IPS DF 4.7 (cell line): ENCODE results near the gene SCTR.

Experiments
- DNase-seq: peaks from one replicate; pipeline ENCODE4 v3.0.0-alpha.2; 2013; ENCODE audit warnings: low spot score; ENCODE audit errors: extremely low read depth

Gene SCTR

GRCh38 chr2:119448427-119449141 is 75.7 kb downstream of the SCTR start:
- DNase-seq: no peak

GRCh38 chr2:119446037-119446436 is 78.2 kb downstream of the SCTR start:
- DNase-seq: no peak

DNA sequence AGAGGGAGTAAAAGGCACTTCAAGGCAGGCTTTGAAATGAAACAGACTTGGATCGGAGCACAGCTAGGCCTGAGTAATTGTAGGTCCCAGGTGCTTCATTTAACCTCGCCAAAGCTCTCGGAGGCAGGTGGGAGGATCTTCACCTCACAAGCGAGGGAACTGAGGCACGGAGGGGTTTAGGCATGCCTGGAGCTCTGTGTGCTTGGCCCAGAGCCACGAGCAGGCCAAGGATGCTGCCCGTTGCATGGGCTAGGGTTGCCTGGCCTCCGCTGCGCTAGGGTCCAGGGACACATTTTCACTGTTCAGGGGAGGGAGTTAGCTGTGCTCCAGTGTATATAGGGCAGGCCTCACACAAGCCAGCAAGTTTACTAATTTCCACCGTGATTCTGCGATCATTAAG is 81.4 kb downstream of the SCTR start:
- no peak for DNase-seq

DNA sequence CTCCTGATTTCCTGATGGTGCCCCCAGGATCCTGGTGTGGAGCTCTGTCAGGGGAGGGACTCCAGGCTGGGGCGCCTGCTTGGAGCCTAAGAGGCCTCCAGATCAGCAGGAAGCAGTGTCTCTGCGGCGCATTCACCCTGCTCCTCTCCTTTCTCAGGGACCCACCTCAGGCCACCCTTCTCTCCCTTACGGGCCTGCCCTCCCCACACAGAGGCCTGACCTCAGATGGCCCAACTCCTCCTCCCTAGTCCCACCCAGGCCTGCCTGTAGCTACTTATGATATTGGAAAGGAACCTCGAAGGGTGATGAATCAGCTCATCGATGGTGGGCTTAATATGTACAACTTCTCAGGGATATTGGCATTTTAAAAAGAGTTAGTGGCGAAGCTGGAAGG is 82.1 kb downstream of the SCTR start:
- no peak for DNase-seq

DNA sequence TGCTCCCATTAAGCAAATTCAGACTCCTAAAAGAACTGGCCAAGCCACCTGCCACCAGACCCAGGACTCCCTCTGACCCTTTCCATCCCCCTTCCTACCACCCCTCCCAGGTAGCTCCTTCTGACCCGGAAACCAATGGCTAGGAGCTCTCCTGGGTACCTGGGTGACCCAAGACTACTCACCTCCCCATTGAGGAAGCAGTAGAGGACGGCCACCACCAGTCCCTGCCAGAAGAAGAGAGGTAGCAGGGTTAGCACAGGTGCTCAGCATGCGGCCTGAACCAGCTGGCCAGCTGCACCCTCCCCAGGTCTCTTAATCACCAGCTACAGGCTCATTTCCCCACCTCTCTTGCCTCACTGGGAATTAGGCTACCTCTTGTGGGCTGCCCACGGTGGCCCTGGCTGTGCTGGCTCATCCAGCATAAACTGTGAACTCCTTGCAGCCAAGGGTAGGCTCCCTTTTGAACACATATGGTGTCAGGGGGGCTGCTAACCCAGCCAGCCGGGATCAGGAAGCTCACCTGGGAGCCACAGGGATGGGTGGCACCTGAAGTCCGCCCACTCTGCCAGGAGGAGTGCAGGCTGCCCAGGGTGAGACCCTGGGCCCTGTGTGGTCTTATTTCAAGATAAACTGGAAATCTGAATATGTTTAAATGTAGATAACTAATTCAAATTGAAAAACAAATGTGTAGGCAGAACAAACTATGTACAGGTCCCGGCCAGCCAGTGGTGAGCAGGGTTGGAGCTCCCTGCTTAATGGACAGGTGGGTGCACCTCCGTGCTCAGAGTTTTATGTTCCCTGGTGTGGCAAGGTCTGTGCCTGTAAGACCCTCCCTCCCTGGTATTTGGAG is 82.7 kb downstream of the SCTR start:
- no peak for DNase-seq

DNA sequence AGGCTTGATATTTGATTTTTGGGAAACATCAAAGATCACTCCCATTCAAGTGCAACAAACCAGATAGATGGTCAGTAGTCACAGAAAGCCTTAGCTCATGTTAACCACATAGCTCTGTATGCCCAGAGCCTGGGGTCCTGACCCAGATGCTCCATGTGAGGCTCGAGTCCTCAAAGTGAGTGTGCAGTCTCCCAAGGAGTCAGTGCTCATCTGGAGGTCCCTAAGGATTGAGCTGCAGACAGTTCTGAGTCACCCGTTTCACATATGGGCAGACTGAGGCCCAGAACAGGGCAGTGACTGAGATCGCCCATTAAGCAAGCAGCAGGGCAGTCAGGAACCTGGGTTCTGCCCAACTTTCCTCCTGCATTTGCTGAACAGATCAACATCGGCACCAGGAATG is 83.4 kb downstream of the SCTR start:
- DNase-seq: no peak

- no peak for DNase-seq
These were observed 83.8 kb downstream of the SCTR start for GRCh38 chr2:119440501-119440870.

DNA sequence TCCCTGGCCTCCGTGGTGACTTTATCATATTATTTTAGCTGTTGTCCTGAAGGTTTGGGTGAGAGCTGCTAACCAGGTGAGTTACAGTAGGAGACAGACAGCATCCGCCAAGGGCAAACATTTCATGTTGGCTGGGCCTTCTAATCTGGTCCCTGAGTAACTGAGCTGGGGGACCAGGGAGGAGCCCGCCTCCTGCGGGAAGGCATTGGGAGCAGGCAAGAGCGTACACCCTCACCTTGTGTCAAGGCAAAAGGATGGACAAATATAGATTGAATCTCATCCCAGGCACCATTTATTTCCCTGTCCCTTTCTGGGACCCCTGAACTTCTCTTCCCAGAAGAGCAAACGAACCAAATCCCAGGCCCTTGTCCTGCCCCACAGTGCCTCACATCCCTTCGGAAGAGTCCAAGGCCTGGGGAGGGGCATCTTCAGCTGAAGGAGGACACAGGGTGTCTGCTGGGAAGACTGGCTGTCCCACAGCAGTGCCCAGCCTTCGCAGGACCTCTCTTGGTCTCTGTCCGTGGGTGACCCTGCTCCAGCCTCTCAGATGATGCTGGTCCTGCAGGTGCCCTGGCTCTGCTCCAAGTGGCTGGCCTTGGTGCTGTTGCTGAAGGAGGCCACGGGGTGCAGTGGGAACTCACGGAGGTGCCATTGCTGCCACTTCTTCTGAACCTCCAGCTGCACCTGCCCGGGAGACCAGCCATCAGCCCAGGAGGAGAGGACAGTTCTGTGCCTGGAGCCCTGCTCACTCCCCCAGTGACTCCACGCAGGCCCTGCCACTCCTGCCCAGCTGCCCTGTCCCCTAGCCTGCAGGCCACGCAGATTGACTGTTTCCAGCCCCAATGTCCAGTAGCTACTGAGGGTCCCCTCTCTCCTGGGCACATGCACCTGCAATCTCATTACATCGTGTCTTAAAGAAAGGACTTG is 84.4 kb downstream of the SCTR start:
- no peak for DNase-seq

DNA sequence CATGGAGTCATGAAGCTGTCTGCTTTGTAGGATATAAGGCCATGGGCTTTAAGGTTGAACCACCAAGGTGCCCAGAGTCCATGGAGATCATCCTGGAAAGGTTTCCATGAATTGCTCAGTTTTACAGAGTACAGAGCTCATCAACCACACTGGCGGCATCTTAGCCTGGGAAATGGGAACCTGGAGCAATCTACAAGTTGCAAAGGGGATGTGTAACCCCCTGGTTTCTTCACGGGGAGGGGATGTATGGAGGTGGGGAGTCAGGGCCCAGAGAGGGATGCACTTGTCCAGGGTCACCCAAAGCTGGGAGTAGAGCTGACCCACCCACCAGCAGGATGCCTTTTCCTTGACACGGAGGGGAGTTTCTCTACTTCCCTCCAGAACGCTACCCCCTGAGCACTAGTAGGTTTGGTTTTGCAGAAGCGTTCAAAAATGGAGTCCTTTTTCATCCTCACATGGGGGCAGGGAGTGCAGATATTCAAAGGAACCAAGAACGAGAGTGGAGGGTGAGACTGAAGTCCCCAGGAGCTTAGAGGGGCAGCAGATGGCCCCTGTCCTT is 85.5 kb downstream of the SCTR start:
- no peak for DNase-seq

DNA sequence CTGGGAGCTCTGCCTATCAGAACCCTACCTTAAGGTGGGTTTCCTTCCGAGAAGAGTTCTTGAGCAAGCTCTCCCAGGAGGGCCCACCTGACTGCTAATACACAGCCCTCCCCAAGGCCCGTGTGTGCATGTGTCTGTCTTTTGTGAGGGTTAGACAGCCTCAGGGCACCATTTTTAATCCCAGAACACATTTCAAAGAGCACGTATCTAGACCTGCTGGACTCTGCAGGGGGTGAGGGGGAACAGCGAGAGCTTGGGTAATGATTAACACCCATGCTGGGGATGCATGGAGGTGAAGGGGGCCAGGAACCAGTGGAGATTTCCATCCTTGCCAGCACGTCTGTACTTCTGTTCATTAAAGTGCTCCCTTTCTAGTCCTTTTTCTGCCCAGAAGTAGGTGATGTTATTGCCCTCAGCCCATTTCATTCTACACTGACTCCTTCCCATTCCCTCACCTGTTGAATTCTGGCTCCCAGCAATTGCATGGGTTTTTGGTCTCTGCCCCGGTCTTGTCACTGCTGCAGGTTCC is 86.1 kb downstream of the SCTR start:
- DNase-seq: no peak

DNA sequence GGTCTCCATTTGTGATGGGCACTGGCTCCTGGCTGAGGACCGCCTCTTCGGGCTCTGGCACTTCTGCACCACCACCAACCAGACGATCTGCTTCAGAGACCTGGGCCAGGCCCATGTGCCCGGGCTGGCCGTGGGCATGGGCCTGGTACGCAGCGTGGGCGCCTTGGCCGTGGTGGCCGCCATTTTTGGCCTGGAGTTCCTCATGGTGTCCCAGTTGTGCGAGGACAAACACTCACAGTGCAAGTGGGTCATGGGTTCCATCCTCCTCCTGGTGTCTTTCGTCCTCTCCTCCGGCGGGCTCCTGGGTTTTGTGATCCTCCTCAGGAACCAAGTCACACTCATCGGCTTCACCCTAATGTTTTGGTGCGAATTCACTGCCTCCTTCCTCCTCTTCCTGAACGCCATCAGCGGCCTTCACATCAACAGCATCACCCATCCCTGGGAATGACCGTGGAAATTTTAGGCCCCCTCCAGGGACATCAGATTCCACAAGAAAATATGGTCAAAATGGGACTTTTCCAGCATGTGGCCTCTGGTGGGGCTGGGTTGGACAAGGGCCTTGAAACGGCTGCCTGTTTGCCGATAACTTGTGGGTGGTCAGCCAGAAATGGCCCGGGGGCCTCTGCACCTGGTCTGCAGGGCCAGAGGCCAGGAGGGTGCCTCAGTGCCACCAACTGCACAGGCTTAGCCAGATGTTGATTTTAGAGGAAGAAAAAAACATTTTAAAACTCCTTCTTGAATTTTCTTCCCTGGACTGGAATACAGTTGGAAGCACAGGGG is 87.1 kb downstream of the SCTR start:
- no peak for DNase-seq

DNA sequence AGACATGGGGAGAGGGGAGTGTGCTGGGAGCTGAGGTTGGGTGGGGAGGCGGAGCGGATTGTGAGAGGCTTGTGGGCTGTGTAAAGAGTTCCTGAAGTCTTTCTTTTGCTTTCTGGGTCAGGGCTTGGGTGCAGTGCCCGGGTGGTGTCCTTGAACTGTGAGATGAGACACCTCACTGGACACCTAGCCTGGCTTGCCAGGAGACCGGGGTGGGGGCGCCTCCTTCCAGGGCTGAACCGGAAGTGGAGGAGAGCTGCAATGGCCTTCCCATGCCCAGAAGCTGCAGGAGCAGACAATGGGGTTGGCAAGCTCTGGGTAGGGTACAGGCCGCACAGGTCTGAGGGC is 88.4 kb downstream of the SCTR start:
- no peak for DNase-seq

DNA sequence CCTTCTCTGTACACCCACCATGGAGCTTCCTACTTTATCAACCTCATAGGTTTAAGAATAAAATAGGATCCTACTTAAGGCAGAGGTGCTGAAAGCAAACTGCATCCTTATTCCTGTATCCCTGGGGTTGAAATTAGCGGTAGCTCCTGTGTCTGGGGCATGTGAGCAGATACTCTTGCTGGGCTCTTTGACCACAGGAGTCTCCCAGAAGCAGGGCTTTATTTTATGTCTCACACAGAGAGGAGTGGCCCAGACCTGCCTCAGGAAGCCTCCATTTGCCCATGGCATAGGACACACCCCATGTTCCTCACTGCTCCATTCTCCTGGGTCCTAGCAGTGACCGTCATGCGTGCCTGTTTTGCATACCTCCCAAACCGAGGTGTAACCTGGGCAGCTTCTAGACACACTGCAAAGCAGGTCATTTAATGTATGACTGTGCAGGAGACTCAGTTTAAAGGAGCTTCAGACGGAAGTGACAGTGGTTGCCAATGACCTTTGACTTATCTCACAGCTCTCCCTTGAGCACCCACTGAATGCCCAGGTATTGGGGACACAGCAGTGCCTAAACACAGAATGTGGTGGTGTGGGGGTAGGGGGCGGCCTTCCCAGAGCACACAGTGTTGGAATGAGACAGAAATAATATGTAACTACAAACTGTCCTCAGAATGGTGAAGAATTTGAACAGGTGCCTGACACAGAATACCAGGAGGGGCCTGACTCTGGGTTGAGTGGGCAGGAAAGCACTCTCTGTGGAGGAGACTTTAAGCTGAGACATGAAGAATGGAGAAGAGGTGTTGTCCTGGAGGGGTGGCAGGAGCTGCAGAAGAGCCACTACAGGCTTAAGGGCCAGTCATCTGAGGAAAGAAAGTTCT is 89.0 kb downstream of the SCTR start:
- no peak for DNase-seq

- no peak for DNase-seq
These were observed 89.6 kb downstream of the SCTR start for GRCh38 chr2:119434664-119435063.

DNA sequence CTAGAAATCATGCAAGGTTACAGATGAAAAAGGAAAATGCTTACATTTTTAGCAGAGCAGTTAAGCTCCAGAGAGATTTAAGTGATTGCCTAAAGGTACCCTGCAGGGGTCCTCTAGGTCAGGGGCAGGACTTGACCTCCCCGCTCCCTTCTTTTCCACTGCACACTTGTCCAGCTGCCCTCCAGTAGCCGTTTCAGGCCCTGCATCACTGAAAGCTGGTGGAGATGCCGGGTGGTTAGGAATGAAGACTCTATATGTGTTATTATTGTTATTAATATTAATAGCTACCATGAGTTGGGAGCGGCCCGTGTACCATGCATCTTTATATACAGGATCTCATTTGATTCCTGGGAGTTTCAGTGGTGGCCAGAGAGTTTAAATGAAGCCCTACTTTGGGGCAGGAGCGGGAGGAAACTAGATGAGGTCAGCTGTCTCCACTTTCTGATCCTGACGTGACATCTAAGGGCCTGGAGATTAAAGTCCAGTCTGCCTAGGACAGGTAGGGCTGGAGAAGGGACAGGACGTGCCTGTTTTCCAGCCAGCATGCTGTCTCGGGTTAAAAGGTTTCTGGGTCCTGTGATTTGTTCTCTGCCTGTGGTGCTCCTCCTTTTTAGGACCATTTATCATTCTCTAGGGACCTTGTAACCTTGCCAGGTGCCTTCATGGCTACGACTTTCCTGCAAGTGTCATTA is 90.5 kb downstream of the SCTR start:
- DNase-seq: no peak

DNA sequence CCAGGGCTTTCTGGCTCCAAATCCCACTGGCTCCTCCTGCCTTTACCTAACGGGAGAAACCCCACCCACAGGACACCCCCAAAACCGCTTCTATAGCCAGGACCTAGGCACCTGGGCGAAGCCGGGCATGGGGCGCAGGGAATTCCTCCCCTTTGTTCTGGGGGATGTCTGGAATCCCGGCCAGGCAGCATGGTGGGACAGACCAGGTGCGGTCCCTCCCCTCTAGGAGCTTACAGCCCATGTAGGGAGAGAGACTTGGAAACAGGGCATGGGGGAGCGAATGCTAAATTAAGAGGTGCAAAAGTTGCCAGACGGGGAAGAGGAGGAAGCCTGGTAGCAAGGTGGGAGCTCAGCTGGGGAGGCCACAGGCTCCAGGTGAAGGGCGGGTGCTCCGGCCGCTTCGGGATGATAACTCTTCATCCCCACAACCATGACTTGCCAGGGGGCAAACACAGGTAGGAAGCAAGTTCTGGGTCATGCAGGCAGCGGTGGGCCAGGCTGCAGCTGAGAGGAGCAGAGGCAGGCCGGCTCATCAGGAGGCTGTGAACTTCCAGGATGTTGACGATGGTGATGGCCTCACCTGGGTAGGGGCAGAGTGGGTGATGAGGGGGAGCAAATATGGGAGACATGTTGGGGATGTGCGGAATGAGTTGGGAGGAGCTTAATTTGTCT is 91.3 kb downstream of the SCTR start:
- no peak for DNase-seq

DNA sequence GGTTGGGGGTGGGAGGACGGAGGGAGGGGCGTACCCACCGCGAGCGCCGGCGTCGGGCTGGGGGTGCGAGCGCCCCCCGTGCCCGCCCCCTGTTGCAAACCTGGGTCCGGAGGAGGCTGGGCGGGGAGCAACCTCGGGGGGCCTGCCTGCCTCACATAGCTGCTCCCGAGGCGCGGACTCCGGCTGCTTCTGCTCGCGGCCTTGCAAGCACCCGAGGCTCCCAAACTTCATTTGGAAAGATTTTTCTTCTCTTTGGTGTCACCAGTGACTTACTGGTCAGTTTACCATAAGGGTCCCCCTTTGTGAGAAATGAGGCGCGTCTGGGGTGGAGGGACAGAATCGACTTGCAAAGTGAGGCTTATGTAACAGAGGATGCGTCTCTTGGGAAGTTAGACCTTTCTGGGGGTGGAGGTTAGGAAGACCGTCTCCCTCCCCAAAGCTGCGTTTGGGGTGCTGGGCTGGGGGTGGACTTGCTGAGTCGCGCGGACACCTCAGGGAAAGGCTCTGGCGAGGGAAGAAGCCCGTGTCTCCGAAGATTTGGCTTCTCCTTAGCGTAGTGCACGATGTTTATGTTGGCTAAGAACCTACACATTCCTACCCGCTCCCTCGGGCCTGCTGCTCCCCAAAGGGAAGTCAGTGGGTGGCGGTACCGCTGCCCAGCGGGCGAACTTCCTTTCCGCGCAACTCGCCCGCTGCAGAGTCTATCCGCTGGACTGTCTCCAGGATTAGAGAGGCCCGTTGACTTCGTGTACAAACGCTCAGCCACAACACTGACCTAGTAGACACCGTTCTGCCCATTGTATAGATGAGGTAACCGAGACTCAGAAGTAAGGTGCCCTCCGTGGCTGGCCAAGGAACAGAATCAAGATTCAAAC is 92.1 kb downstream of the SCTR start:
- no peak for DNase-seq
